ENCODE data around the gene CNTN5. TPM values are rescaled to one million over a fixed set of nuclear protein-coding genes. Genes with fewer than 3 reads are reported as not detected.

Gene CNTN5
- total and polyA plus RNA-seq, 10 of the 15 experiments (the other 5 are each of a cell fraction or from before 2014, with no cell fraction given), result 0.01 TPM; not detected in 9

- no peak for TF ChIP-seq EZH2 (IDR thresholded peaks at IDR 0.05; ENCODE audit: borderline replicate concordance, control insufficient read depth, low read depth, low read length)
Observed at GRCh38 chr11:99589771-99590170, 569.0 kb downstream of the CNTN5 start (continued).

GRCh38 chr11:99592266-99592665 is 571.5 kb downstream of the CNTN5 start:
- Histone ChIP-seq H4K20me1 (ENCODE audit: control insufficient read depth, insufficient read depth) (no peaks in the 10 kb centered on the region), H3K79me2 (ENCODE audit: control insufficient read depth, insufficient read depth, low read length) (no peaks in the 10 kb centered on the region), H3K4me1 (ENCODE audit: control insufficient read depth, insufficient read depth, low read length) (no peaks in the 10 kb centered on the region), H3K36me3 (ENCODE audit: control insufficient read depth in 2 of 2, insufficient read depth in 2 of 2, low read length in 1 of 2) (no peaks in the 10 kb centered on the region), H3K4me2 (ENCODE audit: control insufficient read depth, insufficient read depth) (no peak overlapping the region), H3K9ac (ENCODE audit: control insufficient read depth, insufficient read depth, low read length) (no peak overlapping the region), H3K27ac (ENCODE audit: control insufficient read depth, insufficient read depth) (no peak overlapping the region), H3K9me3 (replicated peaks; ENCODE audit: control insufficient read depth, insufficient read depth, low read length) (no peaks in the 10 kb centered on the region), H2AFZ (ENCODE audit: control insufficient read depth, low read depth, low read length) (no peak overlapping the region), H3K27me3 (replicated peaks in 1 of 2; ENCODE audit: control insufficient read depth in 2 of 2, insufficient read depth in 2 of 2, low read length in 1 of 2) (no peaks in the 10 kb centered on the region), H3K4me3 (no peak overlapping the region)
- ATAC-seq, result no peak
- no TSS peak for BruUV-seq (replicated peaks)
- ChIA-PET SMC1A (ENCODE audit: uncharacterized antibody, unreplicated experiment) (interaction anchor here (0.8 to 1.4 kb wide), 2 partner anchors 19 to 20 kb away, joined by 3 read pairs; no protein-coding TSS in a partner anchor), POLR2A (no interaction called here), CTCF (no interaction called here), RAD21 (ENCODE audit: unreplicated experiment) (interaction anchor here (1.3 kb wide), 1 partner anchor 21 kb away, joined by 4 read pairs; no protein-coding TSS in a partner anchor)
- intact Hi-C loops (cut with micrococcal nuclease; ENCODE audit: unreplicated experiment), result no loop called here
- FAIRE-seq, result no peak
- DNase-seq (ENCODE audit: low read depth, low spot score), result no peak
- TF ChIP-seq E4F1 (IDR thresholded peaks at IDR 0.05; ENCODE audit: borderline replicate concordance, partially characterized antibody) (no peak), WRNIP1 (IDR thresholded peaks at IDR 0.05; ENCODE audit: borderline replicate concordance, low read depth, low read length) (no peak), RBBP5 (conservative IDR thresholded peaks at IDR 0.05) (no peak), TAF1 (IDR thresholded peaks at IDR 0.05; ENCODE audit: borderline replicate concordance, low read depth, low read length) (no peak), SMAD1 (IDR thresholded peaks at IDR 0.05; ENCODE audit: low read depth, partially characterized antibody) (no peak), SIX5 (IDR thresholded peaks at IDR 0.05; ENCODE audit: low read depth, low read length, severe bottlenecking) (no peak), PAX8 (IDR thresholded peaks at IDR 0.05) (no peak), RB1 (IDR thresholded peaks at IDR 0.05; ENCODE audit: borderline replicate concordance) (no peak), HDAC2 (IDR thresholded peaks at IDR 0.05) (no peak), CREB1 (IDR thresholded peaks at IDR 0.05; ENCODE audit: low read depth) (no peak), SKIL (IDR thresholded peaks at IDR 0.05; ENCODE audit: low read depth, poor library complexity, severe bottlenecking) (no peak), MXI1 (IDR thresholded peaks at IDR 0.05; ENCODE audit: low read depth, low read length) (no peak), CEBPB (IDR thresholded peaks at IDR 0.05; ENCODE audit: borderline replicate concordance in 1 of 2, low read depth in 2 of 2, low read length in 2 of 2) (no peak), MEF2B (IDR thresholded peaks at IDR 0.05; ENCODE audit: partially characterized antibody, poor library complexity, severe bottlenecking) (no peak), ATF2 (IDR thresholded peaks at IDR 0.05; ENCODE audit: low read length) (no peak), JUNB (IDR thresholded peaks at IDR 0.05) (no peak), STAT1 (conservative IDR thresholded peaks at IDR 0.05) (no peak), CHD1 (IDR thresholded peaks at IDR 0.05; ENCODE audit: low read depth, low read length) (no peak)
- in situ Hi-C loops (cut with MboI), result no loop called here
- WGBS (ENCODE audit: insufficient coverage, insufficient replicate concordance, low lambda C conversion rate, missing lambda C conversion rate), result 27% methylated on average over 4 of the region's 4 CpGs
